NCI-H1694 (cell line): Measurements from ENCODE around the gene CRYZL1.
A peak's percentile ranks its signal among the peaks of the same experiment; 100 is the strongest.
"Not testable (repeated sequence)": the region's sequence is repeated elsewhere in the genome, so short reads cannot be mapped to it uniquely, and the experiment has no call there.

ENCODE experiments used
- DNase-seq: peaks from one replicate; lab custom pipeline; 2025; lab: John Stamatoyannopoulos, UW

The CRYZL1 gene

GRCh38 chr21:33641352-33642026, at the start of gene CRYZL1:
Gene CRYZL1 (minus strand): TSS chr21:33641741. CDS start chr21:33631551, 10,190 bp downstream.
- peak; percentile 100 for DNase-seq

GRCh38 chr21:33690874-33691273, 49.3 kb upstream of the CRYZL1 start:
- no peak for DNase-seq

GRCh38 chr21:33688353-33688752, 46.8 kb upstream of the CRYZL1 start:
- DNase-seq, result no peak

GRCh38 chr21:33687634-33688033, 46.1 kb upstream of the CRYZL1 start:
- DNase-seq, result no peak

- DNase-seq, result no peak
Measured at GRCh38 chr21:33686386-33686785, 44.8 kb upstream of the CRYZL1 start.

GRCh38 chr21:33685613-33686197, 44.2 kb upstream of the CRYZL1 start:
- DNase-seq, result no peak

- no peak for DNase-seq
Measured at GRCh38 chr21:33684923-33685560, 43.5 kb upstream of the CRYZL1 start.

- DNase-seq, result no peak
Measured at GRCh38 chr21:33684068-33684467, 42.5 kb upstream of the CRYZL1 start.

GRCh38 chr21:33682992-33683627, 41.6 kb upstream of the CRYZL1 start:
- DNase-seq, result no peak

GRCh38 chr21:33680870-33681269, 39.3 kb upstream of the CRYZL1 start:
- no peak for DNase-seq

GRCh38 chr21:33677450-33677849, 35.9 kb upstream of the CRYZL1 start:
- DNase-seq, result no peak

GRCh38 chr21:33676666-33677065, 35.1 kb upstream of the CRYZL1 start:
- DNase-seq, result not testable (repeated sequence)

- DNase-seq, result no peak
Measured at GRCh38 chr21:33674226-33674625, 32.7 kb upstream of the CRYZL1 start.

GRCh38 chr21:33673473-33673872, 31.9 kb upstream of the CRYZL1 start:
- no peak for DNase-seq

GRCh38 chr21:33670076-33670978, 28.8 kb upstream of the CRYZL1 start:
- DNase-seq, result no peak

GRCh38 chr21:33668620-33669019, 27.1 kb upstream of the CRYZL1 start:
- DNase-seq, result no peak

GRCh38 chr21:33668180-33668579, 26.6 kb upstream of the CRYZL1 start:
- no peak for DNase-seq

GRCh38 chr21:33667636-33668035, 26.1 kb upstream of the CRYZL1 start:
- no peak for DNase-seq

GRCh38 chr21:33666153-33666552, 24.6 kb upstream of the CRYZL1 start:
- DNase-seq, result no peak

GRCh38 chr21:33664135-33664534, 22.6 kb upstream of the CRYZL1 start:
- no peak for DNase-seq

GRCh38 chr21:33663241-33663640, 21.7 kb upstream of the CRYZL1 start:
- DNase-seq, result no peak

- no peak for DNase-seq
Measured at GRCh38 chr21:33662046-33662445, 20.5 kb upstream of the CRYZL1 start.
